GM12801 (cell line): ENCODE data around the gene PDXK.

Source experiments
- CTCF ChIP-seq: IDR thresholded peaks from one replicate; pipeline ENCODE4 v1.5.1; 2011; ENCODE audit warnings: control low read depth; ENCODE audit not compliant: insufficient read length; ENCODE audit errors: extremely low read depth

Gene PDXK

GRCh38 chr21:43686811-43687565 lies 31.9 kb upstream of the PDXK start:
- TF ChIP-seq CTCF: no peak

GRCh38 chr21:43687566-43688399 lies 31.1 kb upstream of the PDXK start:
- TF ChIP-seq CTCF: no peak

- no peak for TF ChIP-seq CTCF
Measured at GRCh38 chr21:43688906-43689305, 30.0 kb upstream of the PDXK start.

GRCh38 chr21:43689556-43690337 lies 29.2 kb upstream of the PDXK start:
- TF ChIP-seq CTCF: no peak

- TF ChIP-seq CTCF: no peak
Measured at GRCh38 chr21:43690346-43690745, 28.6 kb upstream of the PDXK start.

GRCh38 chr21:43691086-43691795 lies 27.7 kb upstream of the PDXK start:
- TF ChIP-seq CTCF: no peak
